ENCODE measurements around the gene RYR3. TPM values are rescaled to one million over a fixed set of nuclear protein-coding genes. Genes with fewer than 3 reads are reported as not detected.

RYR3 gene
- total and polyA plus RNA-seq, 2 donors (not counting 1 experiment from before 2014, with no cell fraction given), result 0.17 TPM; not detected in 1

- no peaks in the 10 kb centered on the region for H3K79me2 ChIP-seq (ENCODE audit: control insufficient read depth, insufficient read depth, low read length)
- no peaks in the 10 kb centered on the region for H3K27me3 ChIP-seq (ENCODE audit: control insufficient read depth, insufficient read depth, low read length)
- H2AFZ ChIP-seq (ENCODE audit: low read length), result no peak overlapping the region
- no peak overlapping the region for H3K4me2 ChIP-seq (ENCODE audit: extremely low read depth, insufficient read depth, low read length)
- no peaks in the 10 kb centered on the region for H3K4me1 ChIP-seq (ENCODE audit: control insufficient read depth, extremely low read depth, insufficient read depth, low read length)
- no peak overlapping the region for H3K9ac ChIP-seq (ENCODE audit: insufficient read depth, low read length)
- TF ChIP-seq EZH2 (IDR thresholded peaks at IDR 0.05; ENCODE audit: low read length, missing control alignments) (no peak), CTCF (conservative IDR thresholded peaks at IDR 0.05 in 1 of 2, IDR thresholded peaks at IDR 0.05 in 1 of 2; ENCODE audit: low read depth in 1 of 2, low read length in 2 of 2) (no peak)
- no peaks in the 10 kb centered on the region for H3K9me3 ChIP-seq (ENCODE audit: control insufficient read depth, insufficient read depth, low read depth, low read length)
- no peaks in the 10 kb centered on the region for H3K36me3 ChIP-seq (ENCODE audit: control insufficient read depth, insufficient read depth, low read length)
- H3K4me3 ChIP-seq (replicated peaks in 1 of 4; ENCODE audit: control extremely low read depth in 1 of 4, insufficient read depth in 1 of 4, low read depth in 3 of 4, low read length in 4 of 4), result no peak overlapping the region
- no peaks in the 10 kb centered on the region for H4K20me1 ChIP-seq (ENCODE audit: control insufficient read depth, extremely low read depth, insufficient read depth, low read length)
- no peak overlapping the region for H3K27ac ChIP-seq (ENCODE audit: insufficient read depth, low read length)
- DNase-seq (ENCODE audit: low read depth in 2 of 2), result peak in 1 of 2 donors; percentile 19
Observed at GRCh38 chr15:33866101-33866737, 555.5 kb downstream of the RYR3 start.

GRCh38 chr15:33871980-33872379 is 561.2 kb downstream of the RYR3 start:
- H3K36me3 ChIP-seq (ENCODE audit: control insufficient read depth, insufficient read depth, low read length), result no peaks in the 10 kb centered on the region

More at GRCh38 chr15:33871980-33872379, 561.2 kb downstream of the RYR3 start:
- Histone ChIP-seq H3K4me1 (ENCODE audit: control insufficient read depth, extremely low read depth, insufficient read depth, low read length) (no peaks in the 10 kb centered on the region), H4K20me1 (ENCODE audit: control insufficient read depth, extremely low read depth, insufficient read depth, low read length) (no peaks in the 10 kb centered on the region), H3K9me3 (ENCODE audit: control insufficient read depth, insufficient read depth, low read depth, low read length) (no peaks in the 10 kb centered on the region), H3K27me3 (ENCODE audit: control insufficient read depth, insufficient read depth, low read length) (no peaks in the 10 kb centered on the region), H3K4me2 (ENCODE audit: extremely low read depth, insufficient read depth, low read length) (no peak overlapping the region), H3K79me2 (ENCODE audit: control insufficient read depth, insufficient read depth, low read length) (no peaks in the 10 kb centered on the region), H2AFZ (ENCODE audit: low read length) (no peak overlapping the region), H3K4me3 (replicated peaks in 1 of 4; ENCODE audit: control extremely low read depth in 1 of 4, insufficient read depth in 1 of 4, low read depth in 3 of 4, low read length in 4 of 4) (no peak overlapping the region), H3K27ac (ENCODE audit: insufficient read depth, low read length) (no peak overlapping the region), H3K9ac (ENCODE audit: insufficient read depth, low read length) (no peak overlapping the region)
- TF ChIP-seq CTCF (conservative IDR thresholded peaks at IDR 0.05 in 1 of 2, IDR thresholded peaks at IDR 0.05 in 1 of 2; ENCODE audit: low read depth in 1 of 2, low read length in 2 of 2) (no peak), EZH2 (IDR thresholded peaks at IDR 0.05; ENCODE audit: low read length, missing control alignments) (no peak)
- DNase-seq (ENCODE audit: low read depth in 2 of 2), result no peak
